MM.1S (cell line): ENCODE data around the gene CCL4L2.

Source experiments
- CTCF ChIP-seq: fragments of 300-600 bp; sonication (generic); IDR thresholded peaks from 2 replicates; pipeline ENCODE4 v1.5.1; 2016; ENCODE audit warnings: antibody characterized with exemption, low read length, mixed read lengths
- EZH2 ChIP-seq: fragments of 300-600 bp; sonication (generic); optimal IDR thresholded peaks from 2 replicates; pipeline ENCODE3; 2017; ENCODE audit warnings: low read depth, mild to moderate bottlenecking, antibody characterized with exemption, low read length, mixed read lengths
- EZH2phosphoT487 ChIP-seq: fragments of 300-600 bp; sonication (generic); IDR thresholded peaks from 2 replicates; pipeline ENCODE4 v1.6.1; 2018; ENCODE audit warnings: antibody characterized with exemption, low read length

GRCh38 chr17:36203335-36203734 is 7.5 kb upstream of the CCL4L2 start:
- TF ChIP-seq CTCF (no peak), EZH2phosphoT487 (no peak), EZH2 (no peak)
